ENCODE measurements around the gene NOL4L. TPM values are rescaled to one million over a fixed set of nuclear protein-coding genes. Genes with fewer than 3 reads are reported as not detected.

Gene NOL4L
- total and polyA plus RNA-seq, 9 donors, result 3.3 to 17.1 (median 10.6) TPM

DNA sequence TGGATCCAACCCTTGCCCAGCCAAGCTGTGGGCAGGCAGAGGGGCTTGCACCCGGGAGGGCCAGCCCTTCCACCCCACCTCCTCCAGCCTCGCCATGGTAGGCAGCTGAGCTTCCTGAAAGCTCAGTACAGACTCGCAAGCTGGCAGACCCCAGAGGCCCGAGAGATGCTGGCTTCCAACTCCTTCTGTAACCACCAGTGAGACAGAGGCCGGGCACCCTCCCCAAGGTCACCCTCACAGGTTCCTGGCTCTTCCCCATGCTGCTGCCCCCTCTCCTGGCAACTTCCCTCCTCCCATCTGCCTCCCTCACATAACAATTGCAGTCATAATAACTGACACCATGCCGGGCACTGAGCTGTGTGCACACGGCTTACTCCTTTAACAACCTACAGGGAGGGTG, 26.2 kb upstream of the NOL4L start:
- no peak overlapping the region for H3K4me3 ChIP-seq
- TF ChIP-seq, protein P1, sequence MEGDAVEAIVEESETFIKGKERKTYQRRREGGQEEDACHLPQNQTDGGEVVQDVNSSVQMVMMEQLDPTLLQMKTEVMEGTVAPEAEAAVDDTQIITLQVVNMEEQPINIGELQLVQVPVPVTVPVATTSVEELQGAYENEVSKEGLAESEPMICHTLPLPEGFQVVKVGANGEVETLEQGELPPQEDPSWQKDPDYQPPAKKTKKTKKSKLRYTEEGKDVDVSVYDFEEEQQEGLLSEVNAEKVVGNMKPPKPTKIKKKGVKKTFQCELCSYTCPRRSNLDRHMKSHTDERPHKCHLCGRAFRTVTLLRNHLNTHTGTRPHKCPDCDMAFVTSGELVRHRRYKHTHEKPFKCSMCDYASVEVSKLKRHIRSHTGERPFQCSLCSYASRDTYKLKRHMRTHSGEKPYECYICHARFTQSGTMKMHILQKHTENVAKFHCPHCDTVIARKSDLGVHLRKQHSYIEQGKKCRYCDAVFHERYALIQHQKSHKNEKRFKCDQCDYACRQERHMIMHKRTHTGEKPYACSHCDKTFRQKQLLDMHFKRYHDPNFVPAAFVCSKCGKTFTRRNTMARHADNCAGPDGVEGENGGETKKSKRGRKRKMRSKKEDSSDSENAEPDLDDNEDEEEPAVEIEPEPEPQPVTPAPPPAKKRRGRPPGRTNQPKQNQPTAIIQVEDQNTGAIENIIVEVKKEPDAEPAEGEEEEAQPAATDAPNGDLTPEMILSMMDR (IDR thresholded peaks at IDR 0.05), result no peak
- no peak for TF ChIP-seq POLR2A (IDR thresholded peaks at IDR 0.05)
- TF ChIP-seq EP300 (IDR thresholded peaks at IDR 0.05), result no peak
- H3K9me3 ChIP-seq, result no peaks in the 10 kb centered on the region
- intact Hi-C loops (cut with DNase I), result no loop called here
- no peaks in the 10 kb centered on the region for H3K36me3 ChIP-seq
- no peak for DNase-seq
- H3K27me3 ChIP-seq, result no peaks in the 10 kb centered on the region
- H3K27ac ChIP-seq, result no peak overlapping the region
- 63 to 74% (median 66%) methylated on average over 7 of the region's 7 CpGs for whole genome bisulfite sequencing, 3 donors
- H3K4me1 ChIP-seq (ENCODE audit: insufficient read depth), result no peaks in the 10 kb centered on the region

DNA sequence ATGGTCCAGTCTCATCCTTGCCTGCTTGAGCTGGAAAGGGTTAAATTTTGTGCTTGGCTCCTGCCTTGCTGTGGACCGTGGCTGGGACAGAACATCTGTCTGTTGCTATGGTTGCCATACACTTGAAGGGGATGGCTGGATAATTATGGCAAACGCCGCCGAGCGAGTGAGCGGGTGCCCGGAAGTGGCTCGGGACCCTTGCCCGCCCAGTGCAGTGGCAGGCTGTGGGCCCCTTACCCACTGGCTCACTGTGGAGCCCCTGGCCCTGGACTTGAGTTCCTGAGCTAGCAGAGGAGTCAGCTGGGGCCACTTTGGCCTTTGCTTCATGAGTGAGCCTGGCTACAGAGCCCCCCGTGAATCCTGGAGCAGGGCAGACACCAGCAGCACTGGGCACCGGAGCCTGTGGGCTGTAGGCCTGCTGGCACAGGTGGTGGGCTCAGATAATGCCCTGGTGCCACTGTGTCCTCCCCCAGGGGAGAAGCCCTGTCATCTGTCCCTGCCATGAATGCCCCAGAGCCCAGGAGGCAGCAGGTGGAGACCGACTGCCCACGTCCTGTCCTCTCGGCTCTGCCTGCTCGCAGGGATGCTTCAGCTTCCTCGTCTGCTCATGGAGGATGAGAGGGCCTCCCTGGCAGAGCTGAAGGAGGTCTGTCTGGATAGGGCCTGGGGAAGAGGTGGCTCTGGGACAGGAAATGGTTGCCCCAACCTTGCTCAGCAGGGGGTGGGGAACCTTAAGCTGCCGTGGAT, 25.5 kb upstream of the NOL4L start:
- Histone ChIP-seq H3K36me3 (no peaks in the 10 kb centered on the region), H3K4me3 (no peak overlapping the region), H3K4me1 (ENCODE audit: insufficient read depth) (no peaks in the 10 kb centered on the region), H3K27ac (no peak overlapping the region), H3K27me3 (no peaks in the 10 kb centered on the region), H3K9me3 (no peaks in the 10 kb centered on the region)
- WGBS, 3 donors, result 58 to 65% (median 65%) methylated on average over 14 to 17 of the region's 17 CpGs
- no peak for DNase-seq
- no peak for TF ChIP-seq POLR2A (IDR thresholded peaks at IDR 0.05)
- TF ChIP-seq, protein P1 (IDR thresholded peaks at IDR 0.05), result no peak
- no peak for TF ChIP-seq EP300 (IDR thresholded peaks at IDR 0.05)
- intact Hi-C loops (cut with DNase I), result no loop called here

GRCh38 chr20:32609993-32610392, 24.9 kb upstream of the NOL4L start:
- H3K36me3 ChIP-seq, result no peaks in the 10 kb centered on the region
- 81 to 89% (median 82%) methylated on average over 4 of the region's 4 CpGs for WGBS, 3 donors

DNA sequence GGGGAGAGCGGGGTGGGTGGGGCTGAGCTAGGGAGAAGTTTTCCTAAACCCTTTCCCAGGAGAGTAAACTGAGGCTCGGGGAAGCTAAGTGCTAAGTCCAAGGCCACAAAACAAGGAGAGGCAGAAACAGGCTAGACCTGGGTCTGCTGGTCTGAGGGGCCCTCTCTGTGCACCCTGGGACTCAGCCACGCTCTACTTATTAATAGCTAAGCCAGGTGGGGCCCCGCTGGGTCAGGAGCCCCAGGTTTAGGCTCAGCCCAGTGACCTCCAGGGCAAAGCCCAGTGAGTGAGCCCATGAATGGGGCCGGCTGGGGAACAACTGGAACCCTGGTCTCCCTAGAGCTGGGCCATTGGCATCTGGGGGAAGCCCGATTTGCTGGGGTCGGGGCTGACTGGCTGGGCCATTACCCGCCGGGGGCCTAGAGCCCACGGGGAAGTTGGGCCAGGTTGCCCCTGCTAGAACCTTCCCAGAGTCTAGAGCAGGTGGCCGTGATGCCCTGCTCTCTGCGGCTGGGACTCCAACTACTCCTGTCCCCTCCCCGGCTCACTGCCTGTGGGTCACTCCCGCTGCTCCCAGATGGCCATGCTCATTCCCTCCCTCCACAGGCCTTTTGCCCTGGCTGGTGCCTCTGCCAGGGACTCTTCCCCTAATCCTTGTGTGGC, 24.1 kb upstream of the NOL4L start:
- TF ChIP-seq POLR2A (IDR thresholded peaks at IDR 0.05) (no peak), EP300 (IDR thresholded peaks at IDR 0.05) (no peak)
- TF ChIP-seq, protein P1 (IDR thresholded peaks at IDR 0.05), result no peak
- DNase-seq, result no peak
- no peaks in the 10 kb centered on the region for H3K27me3 ChIP-seq
- H3K4me1 ChIP-seq (ENCODE audit: insufficient read depth), result no peaks in the 10 kb centered on the region
- no peak overlapping the region for H3K4me3 ChIP-seq
- intact Hi-C loops (cut with DNase I), result no loop called here
- H3K9me3 ChIP-seq, result no peaks in the 10 kb centered on the region
- no peak overlapping the region for H3K27ac ChIP-seq
- H3K36me3 ChIP-seq, result no peaks in the 10 kb centered on the region
- 83 to 89% (median 88%) methylated on average over 11 to 14 of the region's 14 CpGs for WGBS, 3 donors

More at GRCh38 chr20:32609993-32610392, 24.9 kb upstream of the NOL4L start:
- H3K4me1 ChIP-seq (ENCODE audit: insufficient read depth), result no peaks in the 10 kb centered on the region
- DNase-seq, result no peak
- intact Hi-C loops (cut with DNase I), result no loop called here
- H3K4me3 ChIP-seq, result no peak overlapping the region
- H3K9me3 ChIP-seq, result no peaks in the 10 kb centered on the region
- H3K27ac ChIP-seq, result no peak overlapping the region
- TF ChIP-seq, protein P1 (IDR thresholded peaks at IDR 0.05), result no peak
- TF ChIP-seq POLR2A (IDR thresholded peaks at IDR 0.05) (no peak), EP300 (IDR thresholded peaks at IDR 0.05) (no peak)
- no peaks in the 10 kb centered on the region for H3K27me3 ChIP-seq
